ENCODE data around the gene CTBP2. TPM values are rescaled to one million over a fixed set of nuclear protein-coding genes. Genes with fewer than 3 reads are reported as not detected.

CTBP2 gene
- total and polyA plus RNA-seq, 3 experiments from 2014 or later = 1.4 to 2.8 (median 1.8) TPM

DNA sequence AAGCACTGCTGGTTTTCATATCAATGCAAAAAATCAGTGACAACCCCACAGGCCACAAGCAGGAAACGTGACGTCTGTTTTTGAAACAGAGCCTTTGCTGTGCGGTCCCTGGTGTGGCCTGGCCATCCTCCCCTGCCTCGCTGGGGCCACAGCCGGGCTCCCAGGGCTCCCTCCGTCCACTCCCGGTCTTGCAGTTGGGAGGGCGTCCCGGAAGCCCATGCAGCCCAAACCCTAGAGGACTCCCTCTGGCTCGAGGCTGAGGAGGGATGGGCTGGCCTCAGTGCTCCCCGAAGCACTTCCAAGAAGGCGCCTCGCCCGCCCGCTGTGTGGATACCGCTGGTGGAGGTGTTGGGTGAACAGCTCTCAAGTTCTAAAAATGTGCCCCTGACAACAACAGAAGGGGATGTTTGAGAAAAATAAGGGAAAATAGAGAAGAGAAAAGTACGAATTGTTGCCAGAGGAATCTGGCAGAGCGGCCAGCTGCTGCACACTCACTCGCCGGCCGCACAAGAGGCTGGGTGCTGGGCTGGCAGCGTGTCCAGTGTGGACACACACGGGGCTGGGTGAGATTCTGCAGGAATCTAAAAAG is 144.9 kb downstream of the CTBP2 start:
- H3K27ac Mint-ChIP-seq = peak overlapping the region in 2 of 8 donors; percentile 20 to 36
- Histone ChIP-seq H3K4me1 (ENCODE audit: insufficient read depth, low read length) (no peaks in the 10 kb centered on the region), H3K4me3 (ENCODE audit: low read length) (no peak overlapping the region), H3K36me3 (ENCODE audit: insufficient read depth, low read length) (no peaks in the 10 kb centered on the region), H3K9me3 (ENCODE audit: low read length) (no peaks in the 10 kb centered on the region), H3K27me3 (ENCODE audit: insufficient read depth, low read length, poor library complexity, severe bottlenecking) (no peaks in the 10 kb centered on the region), H3K27ac (ENCODE audit: low read depth, low read length) (no peak overlapping the region)
- H3K4me3 Mint-ChIP-seq = peak overlapping the region in 1 of 7 donors; percentile 52
- H3K9me3 Mint-ChIP-seq = peaks cover 0 to 2% (median 0%) of the 10 kb centered on the region in 5 donors
- peaks cover 3 to 10% (median 10%) of the 10 kb centered on the region in 3 donors for H3K4me1 Mint-ChIP-seq
- H3K36me3 Mint-ChIP-seq = no peaks in the 10 kb centered on the region
- peak in 1 of 5 donors; percentile 28 for DNase-seq
- peaks cover 13 to 21% of the 10 kb centered on the region in 2 donors for H3K27me3 Mint-ChIP-seq
- CTCF ChIA-PET = no interaction called here
- POLR2A ChIA-PET = no interaction called here

GRCh38 chr10:125014836-125015355 is 145.5 kb downstream of the CTBP2 start:
- peaks cover 3 to 10% (median 10%) of the 10 kb centered on the region in 3 donors for H3K4me1 Mint-ChIP-seq
- CTCF ChIA-PET = no interaction called here
- H3K27ac ChIP-seq (ENCODE audit: low read depth, low read length) = no peak overlapping the region
- no peaks in the 10 kb centered on the region for H3K27me3 ChIP-seq (ENCODE audit: insufficient read depth, low read length, poor library complexity, severe bottlenecking)
- H3K4me1 ChIP-seq (ENCODE audit: insufficient read depth, low read length) = no peaks in the 10 kb centered on the region
- H3K36me3 ChIP-seq (ENCODE audit: insufficient read depth, low read length) = no peaks in the 10 kb centered on the region
- no peak overlapping the region for H3K4me3 Mint-ChIP-seq
- no peaks in the 10 kb centered on the region for H3K9me3 ChIP-seq (ENCODE audit: low read length)
- peaks cover 13 to 21% of the 10 kb centered on the region in 2 donors for H3K27me3 Mint-ChIP-seq
- POLR2A ChIA-PET = no interaction called here
- H3K4me3 ChIP-seq (ENCODE audit: low read length) = no peak overlapping the region
- H3K27ac Mint-ChIP-seq = no peak overlapping the region
- DNase-seq = no peak
- H3K36me3 Mint-ChIP-seq = no peaks in the 10 kb centered on the region
- H3K9me3 Mint-ChIP-seq = peaks cover 0 to 2% (median 0%) of the 10 kb centered on the region in 5 donors

DNA sequence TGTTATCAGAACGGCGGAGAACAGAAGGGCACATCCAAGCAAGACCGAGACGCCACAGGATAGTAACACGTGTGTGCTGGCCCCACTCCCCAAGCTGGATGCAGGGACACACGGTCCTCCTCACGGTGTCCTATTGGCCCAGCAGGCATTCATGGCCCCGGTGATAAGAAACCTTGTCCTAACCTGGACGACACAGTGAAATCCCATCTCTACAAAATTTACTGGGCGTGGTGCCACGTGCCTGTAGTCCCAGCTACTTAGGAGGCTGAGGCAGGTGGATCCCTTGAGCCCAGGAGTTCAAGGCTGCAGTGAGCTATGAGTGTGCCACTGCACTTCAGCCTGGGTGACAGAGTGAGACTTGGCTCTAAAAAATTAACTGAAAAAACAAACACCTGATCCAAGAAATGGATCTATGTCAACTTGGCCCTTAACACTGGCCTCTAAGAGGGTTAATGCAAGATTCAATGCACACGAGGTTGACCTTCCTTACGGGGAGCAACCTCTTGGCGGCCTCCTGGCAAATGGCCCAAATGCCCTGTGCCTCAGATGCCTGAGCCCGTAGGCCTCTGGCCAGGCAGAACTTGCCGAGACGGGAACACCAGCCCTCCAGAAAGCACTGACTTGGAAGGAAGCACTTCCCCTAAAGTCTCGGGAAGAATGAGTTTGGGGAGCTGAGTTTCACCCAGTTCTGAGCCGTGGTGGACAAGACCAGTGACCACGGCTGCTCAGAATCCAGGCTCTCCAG is 146.1 kb downstream of the CTBP2 start:
- ChIA-PET POLR2A (no interaction called here), CTCF (no interaction called here)
- no peaks in the 10 kb centered on the region for H3K4me1 ChIP-seq (ENCODE audit: insufficient read depth, low read length)
- no peaks in the 10 kb centered on the region for H3K27me3 ChIP-seq (ENCODE audit: insufficient read depth, low read length, poor library complexity, severe bottlenecking)
- DNase-seq = no peak
- no peak overlapping the region for H3K4me3 Mint-ChIP-seq
- no peaks in the 10 kb centered on the region for H3K9me3 ChIP-seq (ENCODE audit: low read length)
- peaks cover 12 to 15% of the 10 kb centered on the region in 2 donors for H3K27me3 Mint-ChIP-seq
- H3K27ac Mint-ChIP-seq = no peak overlapping the region
- peaks cover 0 to under 1% (median 0%) of the 10 kb centered on the region in 5 donors for H3K9me3 Mint-ChIP-seq
- H3K4me3 ChIP-seq (ENCODE audit: low read length) = no peak overlapping the region
- no peaks in the 10 kb centered on the region for H3K36me3 ChIP-seq (ENCODE audit: insufficient read depth, low read length)
- no peak overlapping the region for H3K27ac ChIP-seq (ENCODE audit: low read depth, low read length)
- no peaks in the 10 kb centered on the region for H3K36me3 Mint-ChIP-seq
- peaks cover 3 to 10% (median 10%) of the 10 kb centered on the region in 3 donors for H3K4me1 Mint-ChIP-seq

- DNase-seq = no peak
- Mint-ChIP-seq H3K4me3 (no peak overlapping the region), H3K27ac (no peak overlapping the region), H3K9me3 (no peaks in the 10 kb centered on the region), H3K4me1 (peaks cover 3 to 10% (median 10%) of the 10 kb centered on the region in 3 donors), H3K36me3 (no peaks in the 10 kb centered on the region), H3K27me3 (peaks cover 11 to 19% of the 10 kb centered on the region in 2 donors)
- H3K36me3 ChIP-seq (ENCODE audit: insufficient read depth, low read length) = no peaks in the 10 kb centered on the region
- H3K9me3 ChIP-seq (ENCODE audit: low read length) = no peaks in the 10 kb centered on the region
- no peaks in the 10 kb centered on the region for H3K4me1 ChIP-seq (ENCODE audit: insufficient read depth, low read length)
- no peak overlapping the region for H3K27ac ChIP-seq (ENCODE audit: low read depth, low read length)
- no peak overlapping the region for H3K4me3 ChIP-seq (ENCODE audit: low read length)
- H3K27me3 ChIP-seq (ENCODE audit: insufficient read depth, low read length, poor library complexity, severe bottlenecking) = no peaks in the 10 kb centered on the region
- ChIA-PET POLR2A (no interaction called here), CTCF (no interaction called here)
Observed at GRCh38 chr10:125013529-125013872, 146.9 kb downstream of the CTBP2 start.

GRCh38 chr10:125012851-125013528 is 147.4 kb downstream of the CTBP2 start:
- no peaks in the 10 kb centered on the region for H3K27me3 ChIP-seq (ENCODE audit: insufficient read depth, low read length, poor library complexity, severe bottlenecking)
- no peaks in the 10 kb centered on the region for H3K4me1 ChIP-seq (ENCODE audit: insufficient read depth, low read length)
- H3K27ac Mint-ChIP-seq = no peak overlapping the region
- ChIA-PET POLR2A (no interaction called here), CTCF (no interaction called here)
- no peaks in the 10 kb centered on the region for H3K36me3 ChIP-seq (ENCODE audit: insufficient read depth, low read length)
- no peaks in the 10 kb centered on the region for H3K9me3 Mint-ChIP-seq
- peaks cover 11 to 19% of the 10 kb centered on the region in 2 donors for H3K27me3 Mint-ChIP-seq
- no peaks in the 10 kb centered on the region for H3K9me3 ChIP-seq (ENCODE audit: low read length)
- no peak overlapping the region for H3K27ac ChIP-seq (ENCODE audit: low read depth, low read length)
- H3K4me3 Mint-ChIP-seq = no peak overlapping the region
- H3K4me3 ChIP-seq (ENCODE audit: low read length) = no peak overlapping the region
- H3K4me1 Mint-ChIP-seq = peaks cover 3 to 10% (median 10%) of the 10 kb centered on the region in 3 donors
- no peak for DNase-seq
- no peaks in the 10 kb centered on the region for H3K36me3 Mint-ChIP-seq

- no peak for DNase-seq
- no peaks in the 10 kb centered on the region for H3K9me3 Mint-ChIP-seq
- H3K4me3 ChIP-seq (ENCODE audit: low read length) = no peak overlapping the region
- H3K27me3 ChIP-seq (ENCODE audit: insufficient read depth, low read length, poor library complexity, severe bottlenecking) = no peaks in the 10 kb centered on the region
- no peak overlapping the region for H3K27ac Mint-ChIP-seq
- no peak overlapping the region for H3K4me3 Mint-ChIP-seq
- no peaks in the 10 kb centered on the region for H3K4me1 ChIP-seq (ENCODE audit: insufficient read depth, low read length)
- ChIA-PET CTCF (no interaction called here), POLR2A (no interaction called here)
- H3K27me3 Mint-ChIP-seq = peaks cover 11 to 19% of the 10 kb centered on the region in 2 donors
- H3K9me3 ChIP-seq (ENCODE audit: low read length) = no peaks in the 10 kb centered on the region
- no peak overlapping the region for H3K27ac ChIP-seq (ENCODE audit: low read depth, low read length)
- no peaks in the 10 kb centered on the region for H3K36me3 Mint-ChIP-seq
- no peaks in the 10 kb centered on the region for H3K36me3 ChIP-seq (ENCODE audit: insufficient read depth, low read length)
- peaks cover 3 to 10% (median 10%) of the 10 kb centered on the region in 3 donors for H3K4me1 Mint-ChIP-seq
Observed at GRCh38 chr10:125011926-125012705, 148.2 kb downstream of the CTBP2 start.

- POLR2A ChIA-PET = no interaction called here
Observed at GRCh38 chr10:125011171-125011925, 149.0 kb downstream of the CTBP2 start.

More at GRCh38 chr10:125011171-125011925, 149.0 kb downstream of the CTBP2 start:
- no peaks in the 10 kb centered on the region for H3K27me3 ChIP-seq (ENCODE audit: insufficient read depth, low read length, poor library complexity, severe bottlenecking)
- no peak overlapping the region for H3K4me3 ChIP-seq (ENCODE audit: low read length)
- Mint-ChIP-seq H3K36me3 (no peaks in the 10 kb centered on the region), H3K4me3 (no peak overlapping the region), H3K27me3 (peaks cover 11 to 16% of the 10 kb centered on the region in 2 donors), H3K27ac (no peak overlapping the region), H3K9me3 (no peaks in the 10 kb centered on the region), H3K4me1 (peaks cover 3 to 10% (median 10%) of the 10 kb centered on the region in 3 donors)
- CTCF ChIA-PET = no interaction called here
- no peaks in the 10 kb centered on the region for H3K9me3 ChIP-seq (ENCODE audit: low read length)
- H3K36me3 ChIP-seq (ENCODE audit: insufficient read depth, low read length) = no peaks in the 10 kb centered on the region
- H3K27ac ChIP-seq (ENCODE audit: low read depth, low read length) = no peak overlapping the region
- H3K4me1 ChIP-seq (ENCODE audit: insufficient read depth, low read length) = no peaks in the 10 kb centered on the region
- DNase-seq = no peak
